ENCODE data around the gene MMRN2. TPM values are rescaled to one million over a fixed set of nuclear protein-coding genes. Genes with fewer than 3 reads are reported as not detected.
"Not testable (repeated sequence)": the region's sequence is repeated elsewhere in the genome, so short reads cannot be mapped to it uniquely, and the experiment has no call there.

MMRN2 gene
- total and polyA plus RNA-seq, 8 donors = 1.00 to 40.0 (median 5.7) TPM

- no peaks in the 10 kb centered on the region for H3K9me3 ChIP-seq
- intact Hi-C loops (cut with DNase I; ENCODE audit: low total_unique reads) = no loop called here
- no peak for TF ChIP-seq EP300 (IDR thresholded peaks at IDR 0.05)
- TF ChIP-seq POLR2A (IDR thresholded peaks at IDR 0.05) = no peak
- no peak for TF ChIP-seq POLR2AphosphoS5 (IDR thresholded peaks at IDR 0.05)
- TF ChIP-seq CTCF (IDR thresholded peaks at IDR 0.05) = no peak
- 71 to 81% (median 78%) methylated on average over 2 of the region's 2 CpGs for WGBS, 5 donors
- H3K4me1 ChIP-seq = no peaks in the 10 kb centered on the region
- no peak for DNase-seq
- no peaks in the 10 kb centered on the region for H3K27me3 ChIP-seq
- no peak overlapping the region for H3K27ac ChIP-seq
- H3K36me3 ChIP-seq = peaks cover 0 to 20% (median 11%) of the 10 kb centered on the region in 4 donors
- no peak overlapping the region for H3K4me3 ChIP-seq
These were observed 35.5 kb upstream of the MMRN2 start for GRCh38 chr10:86992929-86993328.

GRCh38 chr10:86992456-86992855, 35.0 kb upstream of the MMRN2 start:
- TF ChIP-seq POLR2AphosphoS5 (IDR thresholded peaks at IDR 0.05) (no peak), CTCF (IDR thresholded peaks at IDR 0.05) (no peak), POLR2A (IDR thresholded peaks at IDR 0.05) (no peak), EP300 (IDR thresholded peaks at IDR 0.05) (no peak)
- Histone ChIP-seq H3K9me3 (no peaks in the 10 kb centered on the region), H3K27ac (no peak overlapping the region), H3K4me1 (no peaks in the 10 kb centered on the region), H3K27me3 (no peaks in the 10 kb centered on the region), H3K36me3 (peaks cover 0 to 20% (median 11%) of the 10 kb centered on the region in 4 donors), H3K4me3 (no peak overlapping the region)
- DNase-seq = no peak
- intact Hi-C loops (cut with DNase I; ENCODE audit: low total_unique reads) = no loop called here

- H3K27me3 ChIP-seq; H3K27ac ChIP-seq; DNase-seq; H3K4me3 ChIP-seq; H3K4me1 ChIP-seq; intact Hi-C loops (cut with DNase I; ENCODE audit: low total_unique reads); H3K9me3 ChIP-seq: not testable (repeated sequence)
- WGBS, 5 donors = 72 to 90% (median 78%) methylated on average over 12 of the region's 12 CpGs
- peaks cover 0 to 19% (median 11%) of the 10 kb centered on the region in 4 donors for H3K36me3 ChIP-seq
These were observed 33.9 kb upstream of the MMRN2 start for GRCh38 chr10:86991362-86991761.

- Histone ChIP-seq H3K27me3 (no peaks in the 10 kb centered on the region), H3K4me1 (no peaks in the 10 kb centered on the region), H3K36me3 (peaks cover 0 to 11% (median 8%) of the 10 kb centered on the region in 4 donors), H3K27ac (no peak overlapping the region), H3K9me3 (no peaks in the 10 kb centered on the region), H3K4me3 (no peak overlapping the region)
- DNase-seq = no peak
- WGBS, 5 donors = 56 to 81% (median 68%) methylated on average over 1 of the region's 1 CpG
- no peak for TF ChIP-seq POLR2A (IDR thresholded peaks at IDR 0.05)
- intact Hi-C loops (cut with DNase I; ENCODE audit: low total_unique reads) = no loop called here
These were observed 31.1 kb upstream of the MMRN2 start for GRCh38 chr10:86988520-86988919.

GRCh38 chr10:86984498-86984897, 27.1 kb upstream of the MMRN2 start:
- DNase-seq; H3K27ac ChIP-seq; intact Hi-C loops (cut with DNase I; ENCODE audit: low total_unique reads); H3K4me3 ChIP-seq; H3K9me3 ChIP-seq; H3K36me3 ChIP-seq; H3K27me3 ChIP-seq: not testable (repeated sequence)
- 88 to 98% (median 94%) methylated on average over 4 of the region's 4 CpGs for WGBS, 5 donors
- H3K4me1 ChIP-seq = peaks cover 8 to 15% (median 12%) of the 10 kb centered on the region in 4 donors

GRCh38 chr10:86981716-86982115, 24.3 kb upstream of the MMRN2 start:
- Histone ChIP-seq H3K9me3 (no peaks in the 10 kb centered on the region), H3K36me3 (no peaks in the 10 kb centered on the region), H3K4me1 (peaks cover 8 to 27% (median 18%) of the 10 kb centered on the region in 4 donors), H3K27me3 (no peaks in the 10 kb centered on the region), H3K4me3 (no peak overlapping the region), H3K27ac (no peak overlapping the region)
- intact Hi-C loops (cut with DNase I; ENCODE audit: low total_unique reads) = no loop called here
- TF ChIP-seq CTCF (IDR thresholded peaks at IDR 0.05) = no peak
- TF ChIP-seq EP300 (IDR thresholded peaks at IDR 0.05) = no peak
- no peak for TF ChIP-seq POLR2A (IDR thresholded peaks at IDR 0.05)
- TF ChIP-seq POLR2AphosphoS5 (IDR thresholded peaks at IDR 0.05) = no peak
- WGBS, 5 donors = 90 to 96% (median 92%) methylated on average over 5 of the region's 5 CpGs
- no peak for DNase-seq

- H3K4me3 ChIP-seq; H3K36me3 ChIP-seq; intact Hi-C loops (cut with DNase I; ENCODE audit: low total_unique reads); H3K9me3 ChIP-seq; H3K27me3 ChIP-seq; DNase-seq: not testable (repeated sequence)
- peak overlapping the region in 2 of 5 donors; percentile 58 to 62 for H3K27ac ChIP-seq
- peaks cover 8 to 27% (median 18%) of the 10 kb centered on the region in 4 donors for H3K4me1 ChIP-seq
- 73 to 87% (median 79%) methylated on average over 6 of the region's 6 CpGs for WGBS, 5 donors
These were observed 23.6 kb upstream of the MMRN2 start for GRCh38 chr10:86981020-86981419.

All from stomach (tissue), 9 donors.